GM21526 (cell line): ENCODE data around the gene UBC.
A peak's percentile ranks its signal among the peaks of the same experiment; 100 is the strongest.
"Not testable (repeated sequence)": the region's sequence is repeated elsewhere in the genome, so short reads cannot be mapped to it uniquely, and the experiment has no call there.

Source experiments
- ATAC-seq: cut with Tn5 transposase; IDR thresholded peaks from one replicate; pipeline ENCODE4 v1.9.1; 2021; ENCODE audit warnings: moderate library complexity; ENCODE audit not compliant: unreplicated experiment, low FRiP score

The UBC gene

GRCh38 chr12:124888260-124888659 lies 26.2 kb downstream of the UBC start:
- ATAC-seq: no peak

GRCh38 chr12:124887766-124888165 lies 26.7 kb downstream of the UBC start:
- not testable (repeated sequence) for ATAC-seq

DNA sequence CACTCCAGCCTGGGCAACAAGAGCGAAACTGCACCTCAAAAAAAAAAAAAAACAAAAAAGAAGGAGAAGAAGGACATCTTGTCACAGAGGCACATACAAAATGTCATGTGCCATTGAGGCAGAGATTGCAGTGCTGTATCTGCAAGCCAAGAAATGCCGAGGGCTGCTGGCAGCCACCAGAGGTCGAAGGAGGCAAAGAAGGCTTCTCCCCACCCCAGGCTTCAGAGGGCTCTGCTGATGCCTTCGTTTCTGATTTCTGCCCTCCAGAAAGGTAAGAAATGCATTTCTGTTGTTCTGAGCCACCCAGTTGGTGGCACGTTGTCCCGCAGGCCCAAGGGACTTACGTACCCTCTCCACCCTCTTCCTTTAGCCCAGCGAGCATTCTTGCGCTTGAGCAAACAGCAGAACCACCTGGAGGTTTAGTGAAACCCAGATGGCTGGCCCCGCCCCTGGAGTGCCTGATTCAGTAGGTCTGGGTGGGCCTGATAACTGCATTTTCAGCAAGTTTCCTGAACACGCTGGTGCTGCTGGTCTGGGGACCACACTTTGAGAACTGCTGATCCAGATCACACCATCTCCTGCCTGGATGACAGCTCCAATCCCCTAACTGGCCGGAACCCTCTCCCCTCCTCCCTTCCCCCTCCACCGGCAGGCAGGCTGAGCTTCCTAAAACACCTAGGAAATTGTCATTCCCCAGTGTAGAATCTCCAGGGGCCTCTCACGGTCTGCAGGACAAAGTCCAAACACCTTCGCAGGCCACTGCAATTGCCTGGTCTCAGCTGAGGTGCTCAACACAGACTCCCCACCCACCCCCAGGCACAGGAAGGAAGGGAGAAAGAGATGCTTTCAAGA lies 29.6 kb downstream of the UBC start:
- peak; percentile 89 for ATAC-seq

- ATAC-seq: no peak
Measured at GRCh38 chr12:124883263-124884130, 31.0 kb downstream of the UBC start.

DNA sequence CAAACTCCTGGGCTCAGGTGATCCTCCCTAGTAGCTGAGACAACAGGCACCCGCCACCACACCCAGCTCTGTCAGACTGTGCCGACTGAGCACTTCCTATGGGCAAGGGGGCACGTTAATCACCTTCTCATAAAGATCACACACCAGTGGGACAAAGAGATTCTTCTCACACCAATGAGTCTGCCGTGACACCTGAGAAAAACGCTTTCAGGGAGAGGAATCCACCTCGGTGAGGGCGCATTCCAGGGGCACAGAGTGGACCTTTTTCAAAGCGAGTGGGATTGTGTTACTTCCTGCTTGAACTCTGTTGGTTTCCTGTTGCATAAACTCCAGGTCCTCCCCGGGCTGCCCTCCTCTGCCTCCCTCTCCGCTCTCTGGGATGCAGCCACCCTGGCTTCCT lies 33.3 kb downstream of the UBC start:
- ATAC-seq: no peak

DNA sequence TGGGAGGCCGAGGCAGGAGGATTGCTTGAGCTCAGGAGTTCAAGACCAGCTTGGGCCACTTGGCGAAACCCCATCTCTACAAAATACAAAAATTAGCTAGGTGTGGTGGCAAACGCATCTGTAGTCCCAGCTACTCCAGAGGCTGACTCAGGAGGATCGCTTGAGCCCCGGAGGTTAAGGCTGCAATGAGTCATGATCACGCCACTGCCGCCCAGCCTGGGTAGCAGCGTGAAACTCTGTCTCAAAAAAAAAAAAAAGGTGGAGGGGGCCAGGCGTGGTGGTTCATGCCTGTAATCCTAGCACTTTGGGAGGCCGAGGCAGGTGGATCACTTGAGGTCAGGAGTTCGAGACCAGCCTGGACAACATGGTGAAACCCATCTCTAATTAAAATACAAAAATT lies 34.1 kb downstream of the UBC start:
- not testable (repeated sequence) for ATAC-seq

DNA sequence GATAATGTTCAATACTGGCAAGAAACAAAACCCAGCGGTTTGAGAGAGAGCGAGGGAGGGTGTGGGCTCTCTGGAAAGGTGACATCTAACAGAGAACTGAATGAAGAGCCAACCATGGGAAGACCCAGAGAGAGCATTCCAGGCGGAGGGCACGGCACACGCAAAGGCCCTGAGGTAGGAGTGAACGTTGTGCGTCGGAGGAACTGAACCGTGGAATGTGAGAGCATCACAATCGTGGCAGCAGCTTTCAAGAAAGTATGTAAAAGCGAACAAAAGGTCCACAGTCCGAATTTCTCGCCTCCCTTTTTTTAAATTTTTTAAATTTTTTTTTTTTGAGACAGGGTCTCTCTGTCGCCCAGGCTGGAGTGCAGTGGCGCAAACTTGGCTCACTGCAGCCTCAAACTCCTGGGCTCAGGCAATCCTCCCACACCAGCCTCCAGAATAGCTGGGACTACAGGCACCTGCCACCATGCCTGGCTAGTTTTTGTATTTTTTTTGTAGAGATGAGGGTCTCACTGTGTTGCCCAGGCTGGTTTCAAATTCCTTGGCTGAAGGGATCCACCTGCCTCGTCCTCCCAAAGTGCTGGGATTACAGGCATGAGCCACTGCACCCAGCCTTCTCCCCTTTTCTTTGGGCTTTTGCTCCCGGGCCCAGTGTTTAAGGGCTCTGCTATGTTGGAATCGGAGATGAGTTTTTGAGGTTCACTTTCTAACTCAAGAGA lies 35.5 kb downstream of the UBC start:
- ATAC-seq: no peak

DNA sequence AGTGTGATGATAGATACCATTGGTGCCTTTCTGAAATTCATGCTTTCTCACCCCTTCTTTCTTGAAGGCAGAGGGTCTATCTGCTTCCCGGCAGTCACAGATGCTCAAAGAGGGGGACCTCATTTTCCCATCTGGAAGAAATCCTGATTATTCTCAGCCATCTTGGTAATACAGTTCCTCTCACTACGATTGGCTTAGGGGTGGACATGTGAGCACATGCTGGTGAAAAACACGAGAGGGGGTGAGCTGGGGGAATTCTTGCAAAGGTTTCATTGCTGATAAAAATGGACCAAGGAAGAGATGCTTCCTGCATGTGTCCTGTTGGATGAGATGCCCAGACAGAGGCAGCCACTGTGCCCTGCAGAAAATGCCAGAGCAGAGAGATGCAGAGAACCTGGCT lies 37.0 kb downstream of the UBC start:
- no peak for ATAC-seq

DNA sequence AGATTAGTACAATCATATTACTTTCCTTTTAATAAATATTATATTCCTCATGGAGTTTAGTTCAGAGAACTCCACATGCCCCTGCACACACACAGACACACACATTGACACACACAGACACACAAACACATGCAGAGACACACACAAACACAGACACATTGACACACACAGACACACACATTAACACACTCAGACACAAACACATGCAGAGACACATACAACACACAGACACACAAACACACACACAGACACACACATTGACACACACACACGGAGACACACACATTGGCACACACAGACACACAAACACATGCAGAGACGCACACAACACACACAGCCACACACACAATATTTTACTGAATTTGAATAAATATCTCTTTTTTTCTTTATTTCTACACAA lies 38.3 kb downstream of the UBC start:
- no peak for ATAC-seq

GRCh38 chr12:124875803-124876132 lies 38.7 kb downstream of the UBC start:
- ATAC-seq: no peak

GRCh38 chr12:124874988-124875802 lies 39.3 kb downstream of the UBC start:
- no peak for ATAC-seq

- no peak for ATAC-seq
Measured at GRCh38 chr12:124874188-124874587, 40.3 kb downstream of the UBC start.

DNA sequence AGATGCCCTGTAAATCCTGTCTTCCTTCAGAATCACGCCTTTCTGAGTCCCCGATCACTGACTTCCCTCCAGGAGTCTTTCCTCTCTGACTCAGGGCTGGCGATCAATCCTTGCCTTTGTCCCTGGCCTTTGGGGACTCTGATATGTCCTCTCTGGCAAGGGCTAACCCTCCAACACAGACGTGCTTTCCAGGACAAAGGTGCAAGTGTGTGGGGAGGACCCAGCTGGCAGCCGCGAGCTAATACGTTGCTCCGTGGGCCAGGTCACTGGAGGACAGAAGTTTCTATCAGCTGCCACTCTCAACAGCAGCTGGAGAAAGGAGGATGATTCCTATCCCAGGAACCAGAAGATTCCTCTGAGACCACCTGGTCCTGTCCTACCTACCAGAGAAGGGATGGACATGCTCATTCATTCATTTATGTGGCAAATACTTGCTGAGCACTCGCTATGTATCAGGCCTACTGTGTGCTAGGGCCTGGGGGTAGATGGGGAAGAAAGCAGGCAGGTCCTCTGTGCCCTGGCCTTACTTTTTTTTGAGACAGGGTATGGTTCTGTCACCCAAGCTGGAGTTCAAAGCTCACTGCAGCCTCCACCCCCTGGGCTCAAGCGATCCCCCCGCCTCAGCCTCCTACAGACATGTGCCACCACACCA lies 42.3 kb downstream of the UBC start:
- ATAC-seq: no peak

- ATAC-seq: no peak
Measured at GRCh38 chr12:124871297-124871696, 43.2 kb downstream of the UBC start.

DNA sequence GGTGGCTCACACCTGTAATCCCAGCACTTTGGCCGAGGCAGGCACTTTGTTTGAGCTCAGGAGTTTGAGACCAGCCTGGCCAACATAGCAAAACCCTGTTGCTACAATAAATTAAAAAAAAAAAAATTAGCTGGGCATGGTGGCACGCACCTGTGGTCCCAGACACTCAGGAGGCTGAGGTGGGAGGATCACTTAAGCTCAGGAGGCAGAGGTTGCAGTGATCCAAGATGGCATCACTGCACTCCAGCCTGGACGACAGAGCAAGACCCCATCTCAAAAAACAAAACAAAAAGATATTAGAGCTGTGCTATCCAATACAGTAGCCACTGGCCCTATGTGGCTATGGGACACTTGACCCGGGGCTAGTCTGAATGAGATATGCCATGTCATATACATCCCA lies 43.9 kb downstream of the UBC start:
- no peak for ATAC-seq

DNA sequence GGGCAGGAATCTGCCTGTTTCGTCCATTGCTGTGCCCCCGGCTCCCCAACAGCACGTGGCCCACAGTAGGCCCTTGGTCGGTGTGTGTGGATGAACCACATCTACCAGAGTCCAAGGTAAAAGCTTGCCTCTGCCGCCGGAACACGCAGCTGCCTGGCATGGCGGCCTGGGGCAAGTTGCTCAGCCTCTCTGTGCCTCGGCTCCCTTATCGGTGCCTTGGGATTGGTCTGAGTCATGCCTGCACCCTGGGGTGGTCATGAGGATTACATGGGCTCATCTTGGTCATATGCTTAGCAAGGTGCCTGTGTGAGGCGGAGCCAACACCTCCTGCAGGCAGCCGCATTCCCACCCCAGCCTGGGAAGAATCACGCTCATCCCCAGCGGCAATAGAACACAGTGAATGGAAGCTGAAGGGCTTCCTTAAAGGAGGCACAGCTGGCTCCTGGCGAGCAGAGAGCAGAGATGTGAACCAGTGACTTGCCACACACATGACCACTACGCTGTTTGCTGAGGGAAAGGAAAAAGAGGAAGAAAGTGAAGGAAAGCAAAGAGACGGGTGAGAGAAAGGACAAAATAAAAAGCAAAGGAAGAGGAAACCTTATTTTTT lies 45.3 kb downstream of the UBC start:
- no peak for ATAC-seq

GRCh38 chr12:124868252-124869058 lies 46.0 kb downstream of the UBC start:
- ATAC-seq: no peak

- ATAC-seq: no peak
Measured at GRCh38 chr12:124867401-124867930, 47.0 kb downstream of the UBC start.
